ENCODE results near the gene SIRT7.

SIRT7 gene

DNA sequence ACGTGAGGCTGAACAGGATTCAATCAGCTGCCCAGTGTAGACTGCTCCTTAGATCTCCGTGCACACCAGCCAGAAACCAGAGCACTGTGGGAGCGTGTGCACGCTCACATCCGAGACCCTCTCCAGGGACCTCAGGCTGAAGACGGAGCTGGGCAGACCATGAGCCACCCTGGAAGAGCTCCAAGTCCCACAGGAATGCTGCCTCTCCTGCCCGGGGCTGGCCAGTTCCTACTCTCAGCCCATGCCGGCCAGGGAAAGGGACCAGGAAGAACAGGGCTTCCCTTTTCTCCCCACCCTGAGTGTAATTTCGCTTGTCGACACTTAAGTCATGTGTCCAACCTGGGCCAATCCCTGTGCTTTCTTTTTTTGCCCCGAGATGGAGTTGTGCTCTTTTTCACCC lies 33.5 kb downstream of the SIRT7 start:
- DNase-seq = no peak

DNA sequence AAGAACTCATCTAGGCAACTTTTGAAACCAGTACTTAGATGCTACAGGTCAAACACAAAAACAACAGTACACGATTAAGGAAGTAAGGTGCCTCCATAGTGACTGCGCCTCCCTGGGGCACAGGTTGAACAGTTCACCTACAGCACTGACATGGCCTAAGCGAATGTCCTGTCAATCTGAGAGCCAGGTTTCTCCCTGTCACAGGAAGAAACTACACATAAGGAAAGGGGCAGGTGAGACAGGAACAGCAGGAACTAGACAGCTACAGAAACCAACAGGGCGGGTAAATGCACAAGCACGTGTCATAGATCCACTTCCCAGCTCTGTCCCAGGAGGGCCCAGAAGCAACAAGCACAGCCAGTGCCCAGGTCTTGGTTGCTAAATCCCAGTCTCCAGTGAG lies 38.9 kb downstream of the SIRT7 start:
- DNase-seq = no peak

DNA sequence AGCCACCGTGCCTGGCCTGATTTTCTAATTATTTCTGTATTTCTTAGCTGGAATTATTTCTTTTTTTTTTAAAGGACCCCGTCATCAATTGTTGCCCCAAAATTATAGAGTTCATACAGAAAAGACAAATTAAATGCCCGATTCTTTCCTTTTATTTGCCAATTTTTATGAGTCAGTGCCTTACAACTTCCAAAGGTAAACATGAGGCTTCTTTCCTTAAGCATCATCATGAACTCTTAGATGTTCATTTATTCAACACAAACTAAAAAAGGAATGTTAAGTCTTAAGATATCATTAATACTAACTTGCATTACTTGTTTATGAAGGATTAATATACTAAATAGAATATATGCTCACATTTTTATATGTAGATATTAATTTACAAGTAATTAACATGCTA lies 39.7 kb downstream of the SIRT7 start:
- DNase-seq = no peak

DNA sequence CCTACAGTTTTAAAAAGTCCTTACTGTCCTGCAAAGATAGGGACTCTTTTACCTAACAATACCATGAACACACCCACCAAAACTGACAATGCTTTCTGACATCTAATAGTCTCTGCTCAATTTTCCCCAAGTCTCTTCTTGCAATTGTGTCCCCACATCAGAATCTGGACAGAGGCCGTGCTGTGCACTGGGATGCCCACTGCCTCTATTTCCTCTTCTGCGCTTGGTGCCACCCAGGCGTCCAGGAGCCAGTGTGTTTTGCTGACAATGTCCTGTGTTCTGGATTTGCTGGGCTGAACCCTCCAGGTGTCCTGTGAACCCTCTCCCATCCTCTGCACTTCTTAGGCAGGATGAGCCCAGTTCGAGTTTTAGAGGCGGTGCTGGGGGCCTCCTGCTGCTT lies 40.4 kb downstream of the SIRT7 start:
- DNase-seq = no peak

DNA sequence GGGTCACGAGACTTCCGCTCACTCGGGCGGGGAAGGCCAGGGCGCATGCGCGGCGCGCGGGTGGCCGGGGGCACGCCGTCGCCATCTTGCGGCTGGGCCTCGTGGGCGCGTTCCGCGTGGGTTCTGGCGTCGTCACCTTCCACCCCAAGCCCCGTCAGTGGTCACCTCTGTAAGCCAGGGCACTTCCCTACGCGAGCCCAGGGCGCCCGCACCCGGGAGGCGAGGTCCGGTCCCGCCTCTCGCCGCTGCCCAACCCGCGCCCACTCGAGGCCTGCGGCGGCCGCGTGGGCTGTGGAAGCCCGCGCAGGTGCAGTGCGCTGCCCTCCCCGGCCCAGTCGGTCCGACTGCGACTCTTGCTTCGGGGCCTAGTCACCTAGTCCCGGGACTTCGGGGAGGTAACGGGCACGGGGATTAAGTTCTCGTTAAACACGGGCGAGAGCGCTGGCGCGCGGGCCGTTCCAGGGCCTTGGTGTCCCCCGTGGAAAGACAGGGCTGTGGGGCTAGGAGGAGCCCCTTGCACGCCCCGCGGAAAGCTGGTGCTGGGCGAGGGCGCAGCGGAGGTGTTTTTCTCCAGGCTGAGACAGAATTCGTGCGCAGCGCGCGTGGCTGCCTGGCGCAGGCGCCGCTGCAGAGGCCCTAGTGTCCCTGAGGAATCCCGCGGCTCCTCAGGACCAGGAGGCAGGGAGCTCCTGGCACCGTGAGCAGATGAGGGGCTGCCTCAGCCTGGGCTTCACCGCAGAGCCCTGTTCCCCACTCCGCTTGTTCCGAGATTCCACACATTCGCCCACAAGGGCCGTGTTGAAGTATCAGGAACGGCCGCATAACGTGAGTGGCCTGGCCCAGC lies 46.4 kb downstream of the SIRT7 start:
- peak; percentile 96 for DNase-seq

DNA sequence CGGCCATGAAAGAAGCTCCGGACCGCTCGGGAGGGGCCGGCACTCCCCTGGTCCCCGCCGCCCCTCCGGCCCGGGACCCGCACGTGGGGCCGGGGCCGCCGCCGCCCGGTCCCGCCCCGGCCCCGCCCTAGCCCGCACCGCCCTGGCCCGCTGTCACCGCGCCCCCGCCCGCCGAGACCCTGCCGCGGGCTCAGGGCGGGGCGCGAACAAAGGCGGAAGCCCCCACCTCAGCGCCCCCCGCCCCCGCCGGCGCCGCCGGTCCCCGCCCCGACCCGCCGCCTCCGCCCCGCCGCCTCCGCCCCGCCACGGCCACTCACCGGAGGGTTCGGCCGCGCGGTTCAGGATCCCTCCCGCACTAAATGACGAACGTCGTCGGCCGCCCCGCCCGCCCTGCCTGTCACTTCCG lies 47.0 kb downstream of the SIRT7 start, which contains the start of gene ARHGDIA:
Gene ARHGDIA (minus strand): TSS at position 357 of the 406 bp plus-strand sequence. CDS start 1,407 bp downstream, outside the sequence.
- no peak for DNase-seq

DNA sequence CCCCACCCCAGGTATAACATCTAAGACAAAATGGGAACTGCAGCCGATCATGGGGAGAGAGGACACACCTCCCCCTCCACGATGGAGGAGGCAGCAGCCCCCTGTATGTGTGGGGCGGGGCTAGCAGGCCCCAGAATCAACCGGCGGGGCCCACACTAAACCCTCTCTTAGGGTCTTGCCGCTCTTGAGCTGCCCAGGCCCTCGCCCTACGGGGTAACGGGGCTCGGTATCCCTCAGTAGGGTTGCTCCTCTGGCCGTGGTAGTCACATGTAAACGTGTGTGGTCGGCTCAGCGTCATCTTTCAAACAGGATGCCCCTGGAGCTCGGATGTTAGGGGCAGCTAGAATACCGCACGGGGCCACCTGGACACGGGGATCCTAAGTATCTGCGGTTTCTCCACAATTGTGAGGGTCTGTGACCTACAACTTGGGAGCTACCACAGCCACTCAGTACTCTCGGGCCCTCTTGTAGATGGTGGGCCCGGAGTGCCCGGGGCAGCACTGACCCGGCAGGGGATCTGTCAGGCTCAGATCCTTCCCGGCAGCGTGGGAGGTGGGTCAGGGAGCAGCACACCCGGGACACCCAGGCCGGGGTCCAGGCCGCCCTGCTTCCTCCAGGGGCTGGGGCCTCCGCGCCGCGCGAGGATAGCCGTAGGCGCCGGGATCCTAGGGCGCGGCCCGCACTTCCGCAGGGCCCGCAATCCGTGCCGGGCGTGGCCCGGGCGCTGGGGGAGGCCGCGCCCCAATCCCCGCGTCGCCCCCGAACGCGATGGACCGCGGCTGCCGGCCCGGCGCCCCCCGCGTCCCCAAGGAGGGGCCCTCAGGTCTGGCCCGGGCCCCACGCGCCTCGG lies 47.6 kb downstream of the SIRT7 start:
- no peak for DNase-seq

DNA sequence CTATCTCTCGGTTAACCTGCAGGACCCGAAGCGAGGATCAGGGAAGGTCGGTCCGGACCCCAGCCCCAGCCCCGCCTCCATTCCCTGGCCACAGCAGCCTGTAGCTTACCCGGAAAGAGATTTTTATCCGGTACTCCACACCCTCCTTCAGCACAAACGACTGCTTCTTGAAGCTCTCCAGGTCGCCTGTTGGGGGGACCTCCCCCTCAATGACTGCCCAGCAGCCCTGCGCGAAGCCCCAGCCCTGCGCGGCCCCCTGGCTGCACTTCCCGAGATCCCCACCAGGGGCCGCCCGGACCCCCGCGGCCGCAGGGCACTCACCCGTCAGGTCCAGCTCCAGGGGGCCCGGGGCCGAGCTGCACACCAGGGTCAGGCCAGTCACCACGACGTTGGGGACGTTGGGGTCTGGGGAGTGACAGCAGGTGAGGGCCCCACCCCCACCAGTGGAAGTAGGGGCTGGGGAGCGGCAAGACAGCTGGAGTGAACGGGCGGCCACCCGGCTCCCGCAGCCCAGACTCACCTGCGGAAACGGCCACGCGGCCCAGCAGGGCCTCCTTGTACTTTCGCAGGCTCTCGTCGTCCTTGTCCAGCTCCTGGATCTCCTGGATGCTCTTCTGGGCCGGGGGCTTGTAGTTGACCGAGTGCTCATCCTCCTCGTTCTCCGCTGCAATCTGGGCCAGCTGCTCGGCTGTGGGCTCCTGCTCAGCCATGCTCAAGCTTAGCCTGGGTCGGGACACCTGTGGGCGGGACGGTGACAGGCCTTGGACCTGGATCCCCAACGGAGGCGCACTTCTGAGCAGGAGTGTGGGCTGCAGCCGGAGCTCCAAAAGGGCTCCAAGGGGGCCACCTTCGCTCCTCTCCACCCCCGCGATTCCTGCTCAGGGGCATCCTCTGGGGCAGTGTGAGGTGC lies 48.5 kb downstream of the SIRT7 start:
- DNase-seq = no peak

DNA sequence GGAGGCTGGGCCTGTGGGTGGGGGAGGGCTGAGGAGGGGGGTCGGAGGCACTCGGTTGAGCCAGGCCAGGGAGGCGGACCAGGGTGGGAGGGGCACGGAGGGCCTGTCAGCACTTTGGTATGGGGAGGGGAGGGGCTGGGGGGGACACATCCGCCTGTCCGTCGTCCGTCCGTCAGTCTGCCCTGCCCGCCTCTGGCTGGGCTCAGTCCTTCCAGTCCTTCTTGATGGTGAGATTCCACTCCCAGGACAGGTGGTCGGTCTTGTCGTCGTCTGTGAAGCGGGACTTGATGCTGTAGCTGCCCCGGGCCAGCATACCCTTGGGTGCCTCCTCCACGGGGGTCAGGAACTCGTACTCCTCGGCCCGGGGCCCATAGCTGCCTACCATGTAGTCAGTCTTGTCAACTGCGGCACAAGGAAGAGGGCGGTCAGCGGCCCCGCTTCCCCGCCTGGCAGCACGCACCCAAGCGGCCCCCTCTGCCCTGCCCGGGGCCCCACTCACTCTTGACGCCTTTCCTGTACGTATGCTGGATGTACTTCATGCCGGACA lies 49.2 kb downstream of the SIRT7 start:
- no peak for DNase-seq

DNA sequence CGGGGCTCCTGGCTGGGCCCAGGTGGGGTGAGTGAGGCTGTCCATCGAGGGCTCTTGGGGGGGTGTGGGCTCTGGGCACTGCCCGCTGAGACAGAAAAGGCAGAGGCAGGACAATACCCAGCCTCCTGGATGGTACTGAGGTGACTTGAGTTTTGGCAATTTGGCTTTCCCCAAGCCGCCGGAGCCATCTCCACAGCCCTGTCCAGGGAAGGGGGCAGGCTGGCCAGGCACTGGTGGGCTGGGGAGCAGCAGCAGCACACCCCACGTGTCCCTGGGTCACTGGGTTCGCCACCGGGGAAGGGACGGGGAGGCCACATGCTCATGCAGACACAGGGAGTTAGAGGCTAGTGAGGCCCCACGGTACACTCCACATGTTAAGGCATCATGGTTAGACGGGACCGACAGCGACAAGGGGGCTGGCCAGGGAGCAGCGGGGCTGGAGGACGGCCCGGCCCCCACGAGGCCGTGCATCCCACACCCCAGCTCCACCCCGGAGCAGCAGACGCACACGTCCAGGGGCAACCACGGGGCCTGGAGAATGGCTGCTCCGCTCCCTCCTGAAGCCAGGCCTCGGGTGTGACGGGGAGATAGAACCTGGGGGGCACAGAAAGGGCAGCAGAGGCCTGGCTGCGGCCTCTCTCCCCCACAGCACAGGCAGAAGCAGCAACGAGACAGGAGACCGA lies 49.8 kb downstream of the SIRT7 start:
- DNase-seq = no peak

DNA sequence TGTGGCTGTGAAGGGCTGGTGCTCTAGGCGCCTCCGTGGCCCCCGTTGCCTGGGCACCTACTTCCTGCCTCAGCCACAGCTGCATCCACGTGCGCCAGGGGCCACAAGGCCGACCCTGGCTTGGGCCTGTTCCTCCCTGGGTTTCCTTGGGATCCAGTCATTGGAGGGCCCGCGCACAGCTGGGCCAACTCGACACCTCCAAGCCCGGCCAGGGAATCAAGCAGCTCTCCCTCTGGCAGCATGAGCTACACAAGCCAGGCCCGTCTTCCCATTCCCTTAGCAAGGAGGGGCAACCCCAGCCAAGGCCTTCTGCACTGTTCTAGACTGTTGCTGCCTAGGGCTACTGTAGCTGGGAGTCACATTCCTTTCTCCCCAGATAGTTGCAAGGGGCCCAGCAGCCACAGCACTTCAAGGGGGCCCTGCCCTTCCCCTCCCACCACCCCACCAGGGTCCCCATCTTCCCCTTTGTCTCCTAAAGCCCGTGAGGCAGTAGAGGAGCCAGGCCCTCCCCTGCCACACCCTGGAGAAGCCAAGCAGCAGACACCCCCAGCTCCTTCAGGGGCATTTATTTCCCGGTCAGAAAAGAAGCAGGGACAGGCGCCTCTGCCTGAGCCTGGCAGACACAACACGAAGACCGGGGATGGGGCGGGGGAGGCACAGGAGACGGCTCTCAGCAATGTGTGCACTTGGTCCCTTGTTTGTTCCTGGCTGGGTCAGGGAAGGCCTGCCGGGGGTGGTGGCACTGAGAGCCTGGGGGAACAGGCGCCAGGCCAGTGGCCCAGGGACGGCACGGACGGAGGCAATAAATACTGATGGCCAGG lies 50.6 kb downstream of the SIRT7 start:
- DNase-seq = no peak

DNA sequence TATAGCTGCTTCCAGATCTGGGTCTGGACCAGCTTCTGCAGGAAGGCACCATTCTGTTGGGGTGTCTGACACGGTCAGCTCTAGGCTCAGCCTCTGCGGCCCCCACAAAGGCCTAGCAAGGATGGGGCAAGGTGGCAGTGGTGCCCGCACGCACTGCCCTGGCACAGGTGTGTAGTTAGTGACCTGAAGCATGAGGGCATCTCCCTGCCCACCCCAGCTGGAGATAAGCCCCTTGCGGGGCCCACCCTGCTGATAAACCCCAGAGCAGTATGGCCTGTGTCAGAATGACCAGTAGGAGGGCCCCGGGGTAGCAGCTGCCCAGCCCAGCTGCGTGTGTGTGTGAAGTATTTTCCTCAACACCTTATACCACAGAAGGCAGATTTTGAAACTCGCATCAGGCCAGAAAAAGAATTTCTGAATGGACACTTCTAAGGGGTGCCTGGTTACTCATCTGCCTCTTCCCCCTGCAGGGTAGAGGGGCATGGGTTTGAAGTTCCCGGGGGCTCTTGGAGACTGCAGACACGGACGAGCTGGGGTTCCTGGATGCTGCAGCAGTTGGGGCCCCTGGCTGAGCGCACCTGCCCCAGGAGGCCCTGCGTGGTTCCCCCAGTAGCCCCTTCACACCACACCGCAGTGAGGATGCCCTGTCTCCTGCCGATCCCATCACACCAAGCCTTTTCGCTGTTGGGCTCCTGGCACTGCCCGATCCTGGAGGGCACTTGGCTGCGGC lies 51.4 kb downstream of the SIRT7 start:
- no peak for DNase-seq

DNA sequence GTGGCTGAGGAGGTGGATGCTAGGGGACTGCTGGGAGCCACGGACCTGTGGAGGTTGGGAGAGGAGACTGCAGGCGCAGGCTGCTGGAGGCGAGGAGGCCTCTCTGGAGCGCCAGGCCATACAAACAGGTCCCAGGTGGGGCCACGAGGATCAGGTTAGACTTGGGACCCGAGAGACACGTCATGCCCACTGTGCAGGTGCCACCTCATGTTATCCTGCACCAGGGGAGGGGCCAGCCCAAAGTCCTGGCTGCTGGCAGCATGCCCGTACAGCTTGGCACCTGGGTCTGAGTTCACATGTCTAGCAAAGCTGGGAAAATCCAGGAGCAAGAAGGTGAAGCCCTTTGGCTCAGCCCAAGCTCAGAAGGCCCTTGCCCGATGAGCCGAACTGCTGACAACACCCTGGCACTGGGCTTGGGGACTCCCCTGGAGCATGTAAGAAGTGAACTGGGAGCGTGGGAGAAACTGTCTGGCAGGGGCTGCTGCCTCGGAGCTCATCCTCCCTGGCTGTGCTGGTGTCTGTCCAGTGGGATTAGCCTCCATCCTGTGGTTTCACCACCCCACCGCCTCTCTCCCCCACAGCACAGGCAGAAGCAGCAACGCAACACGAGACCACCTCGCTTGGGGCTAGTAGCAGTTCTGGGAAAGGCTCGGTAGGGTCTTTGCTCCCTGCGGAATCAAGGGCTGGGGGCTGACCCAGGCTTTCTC lies 52.1 kb downstream of the SIRT7 start:
- DNase-seq = no peak

DNA sequence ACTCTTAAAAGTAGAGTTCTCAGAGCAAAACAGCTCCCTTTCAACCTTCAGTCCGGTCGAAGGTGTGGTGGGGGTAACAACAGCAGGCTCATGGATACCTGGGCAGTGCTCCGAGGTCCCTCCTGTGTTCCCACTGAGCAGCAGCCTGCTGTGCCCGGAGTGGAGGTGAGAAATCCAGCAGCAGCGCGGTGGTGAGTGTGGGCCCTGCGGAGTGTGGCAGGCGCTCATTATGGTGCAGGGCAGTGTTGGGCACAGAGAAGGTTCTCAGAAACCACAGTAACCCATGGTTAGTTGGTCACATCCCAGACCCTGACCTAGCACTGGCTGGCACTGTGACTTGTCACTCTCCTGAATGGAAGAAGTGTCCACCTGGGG lies 52.6 kb downstream of the SIRT7 start:
- DNase-seq = no peak

DNA sequence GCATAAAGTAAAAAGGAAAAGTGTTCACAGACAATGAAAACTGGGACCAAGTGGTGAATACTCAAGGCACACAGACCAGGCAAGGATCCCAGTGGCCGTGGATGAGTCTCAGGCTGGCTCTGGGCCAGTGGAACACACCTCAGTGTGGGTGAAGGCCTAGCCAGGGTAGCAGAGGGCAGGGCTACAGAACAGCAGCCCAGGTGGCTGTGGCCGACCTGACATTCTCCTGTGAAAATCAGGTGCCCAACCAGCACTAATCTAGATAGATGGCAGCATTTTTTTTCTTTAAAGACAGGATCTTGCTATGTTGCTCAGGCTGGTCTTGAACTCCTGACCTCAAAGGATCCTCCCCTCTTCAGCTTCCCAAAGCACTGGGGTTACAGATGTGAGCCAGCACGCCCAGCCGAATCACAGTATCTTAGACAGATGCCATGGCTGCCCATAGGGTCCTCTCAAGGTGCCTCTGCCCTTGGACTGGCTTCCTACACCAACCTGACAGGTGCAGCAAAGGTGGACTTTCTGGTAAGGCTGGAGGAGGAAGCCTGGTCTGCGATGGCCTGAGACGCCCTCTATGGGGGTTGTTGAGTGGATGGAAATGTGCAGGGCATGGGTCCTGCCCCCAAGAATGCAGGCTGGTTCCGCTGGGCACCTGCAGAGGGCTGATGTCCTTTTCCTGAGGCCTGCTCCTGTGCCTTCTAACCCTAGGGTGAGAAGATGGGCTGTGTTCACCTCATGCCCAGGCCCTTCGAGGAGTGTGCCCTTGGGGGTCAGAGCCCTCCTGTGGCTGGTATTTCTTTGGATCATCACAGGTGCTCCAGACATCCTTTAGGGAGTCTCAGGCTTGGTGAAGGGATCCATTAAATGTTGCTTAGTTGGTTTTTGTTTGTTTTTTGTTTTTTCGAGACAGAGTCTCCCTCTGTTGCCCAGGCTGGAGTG lies 53.9 kb downstream of the SIRT7 start:
- no peak for DNase-seq

DNA sequence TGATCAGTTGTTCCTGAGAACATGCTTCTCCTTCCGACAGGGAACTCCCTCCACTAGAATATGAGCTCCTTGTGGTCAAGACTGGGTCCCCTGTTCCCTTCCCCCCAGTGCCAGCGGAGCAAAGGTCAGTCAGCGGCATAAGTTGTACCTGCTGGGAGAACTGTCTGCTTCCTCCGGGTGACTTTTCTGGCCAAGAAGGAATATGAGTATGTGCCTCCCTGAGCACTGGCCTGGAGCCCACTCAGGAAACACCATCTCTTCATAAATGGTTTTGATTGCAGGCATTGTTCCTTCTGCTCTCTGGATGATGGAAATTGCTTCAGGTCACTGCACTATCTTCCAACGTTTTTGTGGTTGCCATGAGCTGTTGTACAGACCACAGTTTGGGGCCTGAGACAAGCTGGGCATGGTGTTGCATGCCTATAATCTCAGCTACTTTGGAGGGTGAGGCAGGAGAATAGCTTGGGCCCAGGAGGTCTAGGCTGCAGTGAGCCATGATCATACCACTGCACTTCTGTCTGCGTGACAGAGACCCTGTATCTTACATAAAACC lies 54.8 kb downstream of the SIRT7 start:
- no peak for DNase-seq

Measured in activated T-cell treated with anti-CD3 and anti-CD28 coated beads for 4 hours (primary cell).